Activated CD4-positive, alpha-beta T cell treated with anti-CD3 and anti-CD28 coated beads, Interleukin-2, amount 10 ng/mL, durations not matched to agents 24 days and 14 days (primary cell): Measurements from ENCODE around the gene TMEM63A. TPM values are rescaled to one million over a fixed set of nuclear protein-coding genes. Genes with fewer than 3 reads are reported as not detected.

Experiments
- DNase-seq: peaks from one replicate; pipeline ENCODE4 v3.0.0; 2022
- H3K27ac Mint-ChIP-seq: one replicate; pipeline ENCODE4 v1.8.0; 2022; ENCODE audit warnings: mild to moderate bottlenecking, mixed read lengths
- H3K27me3 Mint-ChIP-seq: one replicate; pipeline ENCODE4 v1.8.0; 2022; ENCODE audit warnings: mixed read lengths
- H3K36me3 Mint-ChIP-seq: one replicate; pipeline ENCODE4 v1.8.0; 2022; ENCODE audit warnings: low read depth, mild to moderate bottlenecking, mixed read lengths
- H3K4me1 Mint-ChIP-seq: one replicate; pipeline ENCODE4 v1.8.0; 2021; ENCODE audit warnings: mixed read lengths
- H3K4me3 Mint-ChIP-seq: one replicate; pipeline ENCODE4 v1.8.0; 2022; ENCODE audit warnings: mild to moderate bottlenecking, moderate library complexity, mixed read lengths
- H3K9me3 Mint-ChIP-seq: one replicate; pipeline ENCODE4 v1.8.0; 2021; ENCODE audit warnings: mixed read lengths
- intact Hi-C: fragments of 100-400 bp; cut with micrococcal nuclease; formaldehyde crosslinking; loops from one replicate; pipeline ENCODE4 v1.15.1; 2023
- total RNA-seq: library from RNA; stranded (reverse); gene quantifications from 2 replicates; pipeline ENCODE4 v1.2.3, GENCODE V29; 2022

The TMEM63A gene
- total RNA-seq, 1 donor from 2014 or later, result 28.5 TPM

- peaks cover 53% of the 10 kb centered on the region for H3K36me3 Mint-ChIP-seq
- DNase-seq, result no peak
- H3K4me3 Mint-ChIP-seq, result no peak overlapping the region
- no peaks in the 10 kb centered on the region for H3K27me3 Mint-ChIP-seq
- no peak overlapping the region for H3K27ac Mint-ChIP-seq
- intact Hi-C loops, result no loop called here
- H3K9me3 Mint-ChIP-seq, result no peaks in the 10 kb centered on the region
- H3K4me1 Mint-ChIP-seq, result peaks cover 23% of the 10 kb centered on the region
These were observed 20.2 kb downstream of the TMEM63A start for GRCh38 chr1:225861834-225862580.

GRCh38 chr1:225860876-225861441 lies 21.2 kb downstream of the TMEM63A start:
- no peak for DNase-seq
- H3K36me3 Mint-ChIP-seq, result peaks cover 51% of the 10 kb centered on the region
- no peak overlapping the region for H3K27ac Mint-ChIP-seq
- no peaks in the 10 kb centered on the region for H3K9me3 Mint-ChIP-seq
- no peaks in the 10 kb centered on the region for H3K27me3 Mint-ChIP-seq
- peaks cover 12% of the 10 kb centered on the region for H3K4me1 Mint-ChIP-seq
- no peak overlapping the region for H3K4me3 Mint-ChIP-seq
- intact Hi-C loops, result no loop called here

GRCh38 chr1:225860107-225860506 lies 22.1 kb downstream of the TMEM63A start:
- no peak for DNase-seq
- Mint-ChIP-seq H3K4me1 (peaks cover 5% of the 10 kb centered on the region), H3K27me3 (no peaks in the 10 kb centered on the region), H3K36me3 (peaks cover 48% of the 10 kb centered on the region), H3K27ac (no peak overlapping the region), H3K9me3 (no peaks in the 10 kb centered on the region), H3K4me3 (no peak overlapping the region)
- intact Hi-C loops, result no loop called here

- Mint-ChIP-seq H3K36me3 (peaks cover 51% of the 10 kb centered on the region), H3K27ac (no peak overlapping the region), H3K4me3 (no peak overlapping the region), H3K9me3 (no peaks in the 10 kb centered on the region), H3K4me1 (peaks cover 2% of the 10 kb centered on the region), H3K27me3 (no peaks in the 10 kb centered on the region)
- intact Hi-C loops, result no loop called here
- no peak for DNase-seq
These were observed 23.0 kb downstream of the TMEM63A start for GRCh38 chr1:225859151-225859550.

- Mint-ChIP-seq H3K4me3 (no peak overlapping the region), H3K9me3 (no peaks in the 10 kb centered on the region), H3K36me3 (peaks cover 59% of the 10 kb centered on the region), H3K27ac (no peak overlapping the region), H3K4me1 (peaks cover 3% of the 10 kb centered on the region), H3K27me3 (no peaks in the 10 kb centered on the region)
- DNase-seq, result no peak
- intact Hi-C loops, result no loop called here
These were observed 24.9 kb downstream of the TMEM63A start for GRCh38 chr1:225857256-225857655.

- Mint-ChIP-seq H3K36me3 (peaks cover 58% of the 10 kb centered on the region), H3K4me1 (peaks cover 8% of the 10 kb centered on the region), H3K4me3 (no peak overlapping the region), H3K27me3 (no peaks in the 10 kb centered on the region), H3K9me3 (no peaks in the 10 kb centered on the region), H3K27ac (no peak overlapping the region)
- intact Hi-C loops, result loop anchor here (1.0 kb wide), 1 partner anchor 9 kb away; no protein-coding TSS in a partner anchor
- no peak for DNase-seq
These were observed 26.5 kb downstream of the TMEM63A start for GRCh38 chr1:225855503-225856300.

GRCh38 chr1:225853441-225853840 lies 28.7 kb downstream of the TMEM63A start:
- Mint-ChIP-seq H3K27ac (no peak overlapping the region), H3K36me3 (peaks cover 56% of the 10 kb centered on the region), H3K27me3 (no peaks in the 10 kb centered on the region), H3K9me3 (no peaks in the 10 kb centered on the region), H3K4me3 (no peak overlapping the region), H3K4me1 (peaks cover 17% of the 10 kb centered on the region)
- DNase-seq, result no peak
- intact Hi-C loops, result no loop called here

- intact Hi-C loops, result no loop called here
- H3K27me3 Mint-ChIP-seq, result no peaks in the 10 kb centered on the region
- no peak overlapping the region for H3K4me3 Mint-ChIP-seq
- peaks cover 57% of the 10 kb centered on the region for H3K36me3 Mint-ChIP-seq
- no peaks in the 10 kb centered on the region for H3K9me3 Mint-ChIP-seq
- DNase-seq, result no peak
- peaks cover 22% of the 10 kb centered on the region for H3K4me1 Mint-ChIP-seq
- H3K27ac Mint-ChIP-seq, result no peak overlapping the region
These were observed 29.6 kb downstream of the TMEM63A start for GRCh38 chr1:225852413-225853124.

- Mint-ChIP-seq H3K36me3 (peaks cover 57% of the 10 kb centered on the region), H3K4me3 (no peak overlapping the region), H3K27ac (peak overlapping the region; percentile 16), H3K9me3 (no peaks in the 10 kb centered on the region), H3K27me3 (no peaks in the 10 kb centered on the region), H3K4me1 (peaks cover 22% of the 10 kb centered on the region)
- intact Hi-C loops, result no loop called here
- DNase-seq, result no peak
These were observed 30.4 kb downstream of the TMEM63A start for GRCh38 chr1:225851805-225852204.

- no peak for DNase-seq
- no peak overlapping the region for H3K27ac Mint-ChIP-seq
- intact Hi-C loops, result no loop called here
- H3K36me3 Mint-ChIP-seq, result peaks cover 54% of the 10 kb centered on the region
- no peaks in the 10 kb centered on the region for H3K9me3 Mint-ChIP-seq
- peaks cover 22% of the 10 kb centered on the region for H3K4me1 Mint-ChIP-seq
- H3K27me3 Mint-ChIP-seq, result no peaks in the 10 kb centered on the region
- H3K4me3 Mint-ChIP-seq, result no peak overlapping the region
These were observed 31.8 kb downstream of the TMEM63A start for GRCh38 chr1:225850370-225850769.

GRCh38 chr1:225849925-225850324 lies 32.3 kb downstream of the TMEM63A start:
- intact Hi-C loops, result no loop called here
- Mint-ChIP-seq H3K4me3 (no peak overlapping the region), H3K36me3 (peaks cover 53% of the 10 kb centered on the region), H3K27me3 (no peaks in the 10 kb centered on the region), H3K27ac (no peak overlapping the region), H3K9me3 (no peaks in the 10 kb centered on the region), H3K4me1 (peaks cover 22% of the 10 kb centered on the region)
- no peak for DNase-seq

- H3K9me3 Mint-ChIP-seq, result no peaks in the 10 kb centered on the region
- H3K4me1 Mint-ChIP-seq, result peaks cover 22% of the 10 kb centered on the region
- no peaks in the 10 kb centered on the region for H3K27me3 Mint-ChIP-seq
- H3K27ac Mint-ChIP-seq, result no peak overlapping the region
- intact Hi-C loops, result no loop called here
- no peak overlapping the region for H3K4me3 Mint-ChIP-seq
- H3K36me3 Mint-ChIP-seq, result peaks cover 42% of the 10 kb centered on the region
- DNase-seq, result no peak
These were observed 33.9 kb downstream of the TMEM63A start for GRCh38 chr1:225848030-225848955.

GRCh38 chr1:225847610-225848009 lies 34.6 kb downstream of the TMEM63A start:
- H3K27me3 Mint-ChIP-seq, result no peaks in the 10 kb centered on the region
- no peak for DNase-seq
- peaks cover 22% of the 10 kb centered on the region for H3K4me1 Mint-ChIP-seq
- H3K27ac Mint-ChIP-seq, result no peak overlapping the region
- intact Hi-C loops, result no loop called here
- H3K36me3 Mint-ChIP-seq, result peaks cover 35% of the 10 kb centered on the region
- H3K9me3 Mint-ChIP-seq, result no peaks in the 10 kb centered on the region
- H3K4me3 Mint-ChIP-seq, result no peak overlapping the region
